Endothelial cell of umbilical vein (primary cell): Measurements from ENCODE around the gene LAP3. TPM values are rescaled to one million over a fixed set of nuclear protein-coding genes. Genes with fewer than 3 reads are reported as not detected.

Experiments used
- BruUV-seq: library from RNA; stranded (reverse); fragments of 400-500 nt; replicated peaks from 2 replicates; lab custom pipeline; 2021; lab: Mats Ljungman, UMichigan
- CTCF ChIA-PET: fragments of 300-600, 350-600 bp; sonication (Branson Sonifier 250); formaldehyde crosslinking; loops from one replicate; lab custom pipeline; 2021; ENCODE audit warnings: antibody characterized with exemption, inconsistent platforms; lab: Charles Lee
- POLR2A ChIA-PET: fragments of 300-600, 350-600 bp; sonication (Branson Sonifier 250); formaldehyde crosslinking; loops from one replicate; lab custom pipeline; 2021; ENCODE audit warnings: antibody characterized with exemption, inconsistent platforms; lab: Charles Lee
- DNase-seq: peaks from one replicate; pipeline ENCODE4 v3.0.0-alpha.2; 2011; ENCODE audit warnings: low read depth, low spot score
- FAIRE-seq: peaks from 2 replicates; lab custom pipeline; 2011; peaks lifted over from hg19 to GRCh38; lab: Jason Lieb, UNC
- H2AFZ ChIP-seq: 2 replicates; pipeline ENCODE4 v1.6.0; 2012; ENCODE audit warnings: low read depth, low read length, control low read depth, inconsistent platforms
- H3K27ac ChIP-seq: 2 replicates; pipeline ENCODE4 v1.5.1; 2011; ENCODE audit warnings: low read depth, mild to moderate bottlenecking, control low read depth, low read length, moderate library complexity; ENCODE audit not compliant: insufficient read depth
- H3K27me3 ChIP-seq, 2 experiments: 2 replicates each; pipeline versions ENCODE4 v1.6.0 to v1.6.1; 2011; ENCODE audit warnings: low read length in 2 of 2, mixed read lengths in 1 of 2; ENCODE audit not compliant: control insufficient read depth in 2 of 2, insufficient read depth in 2 of 2
- H3K36me3 ChIP-seq, 2 experiments: 2 replicates in 1 of 2; 3 replicates in 1 of 2; pipeline ENCODE4 v1.5.1; 2011; ENCODE audit warnings: low read length in 2 of 2, mild to moderate bottlenecking in 1 of 2, moderate library complexity in 1 of 2; ENCODE audit not compliant: control insufficient read depth in 2 of 2, insufficient read depth in 2 of 2; ENCODE audit errors: extremely low read depth in 1 of 2
- H3K4me1 ChIP-seq: 3 replicates; pipeline ENCODE4 v1.5.1; 2011; ENCODE audit warnings: mild to moderate bottlenecking, low read length; ENCODE audit not compliant: control insufficient read depth, insufficient read depth; ENCODE audit errors: extremely low read depth
- H3K4me2 ChIP-seq: 2 replicates; pipeline ENCODE4 v1.6.1; 2011; ENCODE audit warnings: low read length, control low read depth, mixed read lengths; ENCODE audit not compliant: insufficient read depth
- H3K4me3 ChIP-seq, 3 experiments: fragments of 200-600 bp in 1 of 3; sonication (generic), shearing (Covaris generic) in 1 of 3; replicated peaks in 1 of 3; 2 replicates each; pipeline ENCODE4 v1.5.1; 2011 to 2016; ENCODE audit warnings: control low read depth in 3 of 3, low read length in 3 of 3, mild to moderate bottlenecking in 2 of 3, inconsistent platforms in 1 of 3, low read depth in 1 of 3, moderate library complexity in 1 of 3; ENCODE audit not compliant: insufficient read depth in 1 of 3
- H3K79me2 ChIP-seq: 2 replicates; pipeline ENCODE4 v1.6.0; 2012; ENCODE audit warnings: low read length, inconsistent platforms; ENCODE audit not compliant: control insufficient read depth, insufficient read depth
- H3K9ac ChIP-seq: replicated peaks from 2 replicates; pipeline ENCODE3; 2011; ENCODE audit warnings: low read length, control low read depth; ENCODE audit not compliant: insufficient read depth; ENCODE audit errors: extremely low read depth
- H3K9me1 ChIP-seq: replicated peaks from 3 replicates; pipeline ENCODE4 v1.6.0; 2011; ENCODE audit warnings: mild to moderate bottlenecking, low read length; ENCODE audit not compliant: control insufficient read depth, insufficient read depth; ENCODE audit errors: extremely low read depth
- H3K9me3 ChIP-seq: replicated peaks from 2 replicates; pipeline ENCODE4 v1.5.1; 2012; ENCODE audit warnings: low read length, inconsistent platforms; ENCODE audit not compliant: control insufficient read depth, insufficient read depth
- H4K20me1 ChIP-seq: replicated peaks from 2 replicates; pipeline ENCODE3; 2011; ENCODE audit warnings: mild to moderate bottlenecking, low read length; ENCODE audit not compliant: control insufficient read depth, insufficient read depth; ENCODE audit errors: extremely low read depth
- CTCF ChIP-seq, 2 donors: IDR thresholded peaks; 1 replicate in 1 of 2; 2 replicates in 1 of 2; pipeline ENCODE4 v1.5.1; 2011; ENCODE audit warnings: low read length in 2 of 2, mild to moderate bottlenecking in 2 of 2, moderate library complexity in 2 of 2, control low read depth in 1 of 2, inconsistent platforms in 1 of 2, low read depth in 1 of 2; ENCODE audit not compliant: insufficient read depth in 1 of 2; ENCODE audit errors: extremely low read depth in 1 of 2
- EZH2 ChIP-seq: IDR thresholded peaks from 2 replicates; pipeline ENCODE4 v1.6.1; 2012; ENCODE audit warnings: borderline replicate concordance, low read depth, mild to moderate bottlenecking, moderate library complexity, low read length, inconsistent platforms; ENCODE audit not compliant: severe bottlenecking
- FOS ChIP-seq: IDR thresholded peaks from 2 replicates; pipeline ENCODE4 v1.6.1; 2011; ENCODE audit warnings: mild to moderate bottlenecking, low read length, moderate library complexity, borderline replicate concordance; ENCODE audit not compliant: insufficient read depth
- GATA2 ChIP-seq: IDR thresholded peaks from 2 replicates; pipeline ENCODE4 v1.7.0; 2011; ENCODE audit warnings: low read depth, mild to moderate bottlenecking, moderate library complexity, mixed read lengths, low read length; ENCODE audit not compliant: insufficient read length, insufficient read depth
- JUN ChIP-seq: IDR thresholded peaks from 2 replicates; pipeline ENCODE4 v1.6.1; 2011; ENCODE audit warnings: borderline replicate concordance, low read depth; ENCODE audit not compliant: insufficient read length, insufficient read depth
- MYC ChIP-seq: IDR thresholded peaks from one replicate; pipeline ENCODE4 v1.6.1; 2011; ENCODE audit warnings: mild to moderate bottlenecking, low read depth, low read length
- POLR2A ChIP-seq: IDR thresholded peaks from 2 replicates; pipeline ENCODE4 v1.6.1; 2012; ENCODE audit warnings: low read depth, mild to moderate bottlenecking, control low read depth, low read length
- POLR2AphosphoS5 ChIP-seq: IDR thresholded peaks from 2 replicates; pipeline ENCODE4 v1.6.1; 2012; ENCODE audit warnings: low read depth, mild to moderate bottlenecking, control low read depth, low read length, moderate library complexity; ENCODE audit not compliant: insufficient read depth
- dilution Hi-C: fragments of 300-500 bp; cut with MboI; formaldehyde crosslinking; loops from one replicate; pipeline ENCODE4 v1.15.0; 2019; ENCODE audit warnings: low sequenced_read_pairs; ENCODE audit not compliant: extremely low pct_ligation_motif_present
- intact Hi-C: fragments of 100-400 bp; cut with micrococcal nuclease; formaldehyde crosslinking; loops from one replicate; pipeline ENCODE4 v1.10.0; 2022
- polyA plus RNA-seq, 4 experiments: library from polyadenylated mRNA; depleted of rRNA in 3 of 4; stranded (reverse) in 3 of 4; unstranded in 1 of 4; fragments of >200 nt; gene quantifications; 2 replicates each; pipeline versions ENCODE4 v1.2.1 to v1.2.3, GENCODE V29; 2011 to 2012; ENCODE audit warnings: missing spikeins in 1 of 4
- total RNA-seq: library from RNA; stranded (reverse); gene quantifications from 2 replicates; pipeline ENCODE4 v1.2.3, GENCODE V29; 2021
- TF ChIP-seq, protein P1 (sequence below): IDR thresholded peaks from 2 replicates; pipeline ENCODE4 v1.6.1; 2011; ENCODE audit not compliant: insufficient read depth, insufficient read length

The LAP3 gene
- total and polyA plus RNA-seq, 2 donors (not counting 3 experiments of a cell fraction or from before 2014, with no cell fraction given): 82.4 to 94.8 TPM

GRCh38 chr4:17583276-17583675 is 6.3 kb downstream of the LAP3 start:
- Histone ChIP-seq H3K4me2 (no peak overlapping the region), H3K4me3 (no peak overlapping the region), H3K27me3 (no peaks in the 10 kb centered on the region), H4K20me1 (no peaks in the 10 kb centered on the region), H3K9me3 (no peaks in the 10 kb centered on the region), H3K27ac (no peak overlapping the region), H3K9me1 (no peaks in the 10 kb centered on the region), H3K9ac (no peak overlapping the region), H2AFZ (no peak overlapping the region), H3K79me2 (no peaks in the 10 kb centered on the region), H3K36me3 (peaks cover 27 to 37% of the 10 kb centered on the region in 2 experiments), H3K4me1 (peaks cover 33% of the 10 kb centered on the region)
- TF ChIP-seq FOS (no peak), MYC (no peak), POLR2AphosphoS5 (no peak), JUN (no peak)
- TF ChIP-seq, protein P1, sequence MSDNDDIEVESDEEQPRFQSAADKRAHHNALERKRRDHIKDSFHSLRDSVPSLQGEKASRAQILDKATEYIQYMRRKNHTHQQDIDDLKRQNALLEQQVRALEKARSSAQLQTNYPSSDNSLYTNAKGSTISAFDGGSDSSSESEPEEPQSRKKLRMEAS: no peak
- dilution Hi-C loops: no loop called here
- FAIRE-seq (no peak), DNase-seq (no peak)
- ChIA-PET POLR2A (no interaction called here), CTCF (interaction anchor here (1.9 to 2.1 kb wide), 2 partner anchors 17 to 34 kb away, joined by 5 to 7 read pairs; no protein-coding TSS in a partner anchor)
- BruUV-seq: no TSS peak
- intact Hi-C loops: no loop called here

GRCh38 chr4:17583941-17584340 is 6.9 kb downstream of the LAP3 start:
- no peak overlapping the region for H3K9ac ChIP-seq
- H3K4me1 ChIP-seq: peaks cover 26% of the 10 kb centered on the region
- no TSS peak for BruUV-seq
- H3K36me3 ChIP-seq: peaks cover 27 to 40% of the 10 kb centered on the region in 2 experiments
- no peak for FAIRE-seq
- H3K4me3 ChIP-seq: no peak overlapping the region
- H3K27me3 ChIP-seq: no peaks in the 10 kb centered on the region
- TF ChIP-seq POLR2A (no peak), EZH2 (no peak), JUN (no peak), POLR2AphosphoS5 (no peak), GATA2 (no peak), CTCF (IDR thresholded peaks at IDR 0.05; ENCODE audit: extremely low read depth in 1 of 2, insufficient read depth in 1 of 2, low read depth in 1 of 2, low read length in 2 of 2) (no peak), MYC (no peak), FOS (no peak)
- TF ChIP-seq, protein P1: no peak
- no peaks in the 10 kb centered on the region for H4K20me1 ChIP-seq
- no peaks in the 10 kb centered on the region for H3K9me1 ChIP-seq
- no peak overlapping the region for H2AFZ ChIP-seq
- H3K4me2 ChIP-seq: no peak overlapping the region
- CTCF ChIA-PET: interaction anchor here (1.9 to 2.1 kb wide), 2 partner anchors 16 to 35 kb away, joined by 5 to 7 read pairs; no protein-coding TSS in a partner anchor
- POLR2A ChIA-PET: no interaction called here
- no peak overlapping the region for H3K27ac ChIP-seq
- dilution Hi-C loops (no loop called here), intact Hi-C loops (no loop called here)
- no peak for DNase-seq
- H3K9me3 ChIP-seq: no peaks in the 10 kb centered on the region
- H3K79me2 ChIP-seq: no peaks in the 10 kb centered on the region
